ENCODE data around the gene NEBL.

Gene NEBL

DNA sequence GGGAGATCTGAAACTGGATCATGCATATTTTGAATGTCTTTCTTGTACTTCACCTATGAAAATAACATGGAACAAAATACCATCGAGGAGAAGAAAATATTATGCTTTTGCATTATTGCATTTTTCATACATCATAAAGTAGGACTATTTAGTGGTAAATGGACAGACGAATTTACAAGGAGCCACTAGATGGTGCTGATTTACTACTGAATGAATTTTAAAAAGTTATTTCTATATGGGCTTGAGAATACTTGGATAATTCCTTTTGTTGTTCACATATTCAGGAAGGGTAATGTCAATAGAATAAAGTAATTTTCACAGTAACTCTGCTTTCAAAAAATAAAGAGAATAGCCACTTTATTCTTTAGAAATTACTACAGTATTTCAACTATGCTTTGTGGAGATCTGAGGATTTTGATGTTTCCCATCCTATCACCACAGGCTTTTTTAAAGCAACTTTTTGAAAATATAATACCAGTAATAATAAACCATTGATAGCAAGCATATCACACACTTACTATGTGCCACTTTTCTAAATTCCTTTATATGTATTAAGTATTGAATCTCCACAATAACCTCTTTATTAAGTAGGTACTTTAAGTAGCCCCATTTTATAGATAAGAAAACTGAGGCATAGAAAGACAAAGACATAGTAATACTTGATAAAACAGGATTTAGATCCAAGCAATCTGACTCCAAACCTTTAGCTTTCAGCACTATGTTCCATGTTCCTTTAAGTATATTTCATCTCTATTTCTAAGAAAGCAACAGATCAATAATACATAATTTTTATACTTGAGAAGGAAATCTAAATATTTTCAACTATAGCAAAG lies 38.6 kb downstream of the NEBL start:
- DNase-seq, result no peak

DNA sequence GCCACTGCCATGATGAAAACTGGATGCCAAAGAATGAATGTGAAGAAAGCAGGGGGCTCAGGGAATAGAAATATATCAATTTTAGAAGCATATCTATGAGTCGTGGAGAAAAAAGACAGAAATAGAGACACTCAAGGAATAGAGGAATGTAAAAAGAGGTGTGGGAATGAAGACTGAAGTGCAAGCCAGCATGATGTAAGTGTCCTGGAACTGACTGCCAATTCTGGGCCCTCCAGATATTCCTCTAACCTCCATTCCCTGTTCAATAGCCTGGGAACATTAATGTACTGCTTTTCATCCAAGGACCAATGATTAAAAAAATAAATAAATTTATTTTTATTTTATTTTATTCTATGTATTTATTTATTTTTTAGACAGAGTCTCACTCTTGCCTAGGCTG lies 40.6 kb downstream of the NEBL start:
- no peak for DNase-seq

DNA sequence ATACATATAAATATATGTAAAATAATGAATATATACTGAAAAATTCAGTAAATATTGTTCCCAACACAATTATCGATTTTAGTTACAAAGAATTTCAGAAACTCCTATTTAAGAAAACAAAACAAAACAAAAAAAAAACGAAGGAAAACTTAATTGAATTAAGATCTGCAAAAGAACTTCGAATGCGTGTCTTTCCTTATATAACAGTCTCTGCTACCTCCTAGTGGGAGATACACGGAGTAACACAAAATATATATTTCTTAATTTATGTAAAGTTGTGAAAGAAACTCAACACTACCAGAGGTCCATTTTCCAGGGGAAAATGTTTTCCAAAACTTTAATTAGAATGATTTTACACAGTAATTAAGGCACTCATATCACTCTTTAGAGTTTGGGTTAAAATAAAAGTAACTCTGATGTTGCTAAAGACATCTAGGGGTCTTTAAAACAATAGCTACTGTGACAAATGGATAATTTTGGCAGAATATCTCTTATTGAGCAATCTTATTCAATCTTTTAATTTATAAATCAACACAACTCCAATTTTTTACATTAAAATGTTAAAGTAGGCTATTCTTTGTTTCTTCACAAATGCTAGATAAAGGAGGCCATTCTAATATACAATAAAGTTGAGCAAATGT lies 41.6 kb downstream of the NEBL start:
- DNase-seq, result no peak

DNA sequence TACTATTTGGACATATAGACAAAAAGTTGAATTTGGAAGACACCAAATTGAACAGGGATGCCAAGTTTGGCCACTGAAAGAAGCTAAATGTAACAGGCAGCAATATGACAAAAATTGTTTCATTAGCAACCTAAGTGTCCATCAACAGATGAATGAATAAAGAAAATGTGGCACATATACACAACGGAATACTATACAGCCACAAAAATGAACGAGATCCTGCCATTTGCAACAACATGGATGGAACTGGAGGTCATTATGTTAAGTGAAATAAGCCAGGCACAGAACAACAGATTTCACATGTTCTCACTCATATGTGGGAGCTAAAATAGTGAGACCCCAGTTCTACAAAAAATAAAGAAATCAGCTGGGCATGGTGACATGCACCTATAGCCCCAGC lies 43.8 kb downstream of the NEBL start:
- DNase-seq, result no peak

DNA sequence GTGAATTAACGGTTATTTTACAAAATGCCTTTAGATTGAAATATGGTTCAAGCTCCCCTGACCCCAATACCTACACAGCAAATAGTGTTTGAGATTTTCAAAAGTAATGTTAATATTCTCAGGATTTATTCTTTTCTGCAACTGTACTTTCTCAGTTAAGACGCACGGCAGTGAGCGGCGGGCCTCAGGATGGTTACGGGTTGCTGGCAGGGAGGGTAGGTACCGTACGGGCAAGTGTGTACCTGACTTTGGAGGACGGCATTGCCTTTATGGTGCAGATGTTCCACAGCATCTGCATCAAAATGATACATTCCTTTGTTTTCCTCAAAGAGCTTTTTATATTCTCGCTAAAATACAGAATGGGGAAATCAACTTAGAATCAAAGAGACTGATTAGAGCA lies 44.8 kb downstream of the NEBL start:
- no peak for DNase-seq

DNA sequence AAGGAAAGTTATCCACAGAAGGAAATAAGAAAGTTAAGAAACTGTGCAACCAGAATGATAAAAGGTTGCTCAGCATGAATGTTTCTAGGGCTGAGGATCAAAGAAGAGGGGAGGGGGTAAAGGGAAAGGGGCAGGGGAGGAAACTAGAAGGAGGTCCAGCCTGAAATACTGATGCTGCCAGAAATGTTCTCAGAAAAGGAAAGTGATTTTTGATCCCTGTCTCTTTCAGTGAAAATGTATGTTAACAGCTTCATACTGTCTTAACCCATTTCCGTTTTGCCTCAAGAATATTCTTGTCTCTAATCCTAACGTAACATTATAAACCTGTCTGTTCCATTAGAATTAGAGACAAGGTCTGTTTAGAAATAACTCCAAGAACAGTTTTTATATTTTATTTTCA lies 49.6 kb downstream of the NEBL start:
- no peak for DNase-seq

DNA sequence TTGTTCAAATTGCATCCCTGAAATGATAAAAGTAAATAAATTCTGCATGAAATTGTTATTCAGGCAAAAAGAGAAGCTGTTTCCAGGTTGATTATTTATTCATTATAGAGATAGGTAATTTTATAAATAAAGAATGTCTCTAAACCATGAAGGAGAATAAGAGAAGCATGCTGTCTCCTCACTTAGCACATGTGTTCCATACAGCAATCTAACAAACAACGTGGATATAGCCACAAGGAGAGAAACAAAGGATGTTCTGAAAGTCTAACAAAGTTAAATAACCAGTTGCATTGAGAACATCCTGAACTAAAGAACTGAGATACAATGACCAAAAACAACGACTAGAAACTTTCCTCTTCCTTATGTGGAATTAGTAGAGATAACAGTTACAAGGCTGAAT lies 50.8 kb downstream of the NEBL start:
- no peak for DNase-seq

DNA sequence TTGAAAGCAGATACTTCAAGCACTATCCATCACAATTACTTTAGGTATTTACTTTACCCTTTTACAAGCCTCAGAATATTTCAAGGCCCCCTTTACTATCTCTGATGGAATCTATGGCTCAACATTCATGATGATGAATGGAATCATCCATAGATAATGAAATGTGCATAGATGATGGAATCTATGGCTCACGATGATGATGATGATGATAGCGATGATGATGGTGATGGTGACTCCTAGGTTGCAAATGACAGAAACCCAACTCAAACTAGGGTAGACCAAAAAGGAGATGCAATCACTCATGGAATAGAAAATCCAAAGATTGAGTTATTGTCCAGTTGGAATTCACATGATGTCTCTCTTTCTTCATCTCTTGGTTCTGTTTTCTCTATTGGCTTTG lies 55.7 kb downstream of the NEBL start:
- DNase-seq, result no peak

DNA sequence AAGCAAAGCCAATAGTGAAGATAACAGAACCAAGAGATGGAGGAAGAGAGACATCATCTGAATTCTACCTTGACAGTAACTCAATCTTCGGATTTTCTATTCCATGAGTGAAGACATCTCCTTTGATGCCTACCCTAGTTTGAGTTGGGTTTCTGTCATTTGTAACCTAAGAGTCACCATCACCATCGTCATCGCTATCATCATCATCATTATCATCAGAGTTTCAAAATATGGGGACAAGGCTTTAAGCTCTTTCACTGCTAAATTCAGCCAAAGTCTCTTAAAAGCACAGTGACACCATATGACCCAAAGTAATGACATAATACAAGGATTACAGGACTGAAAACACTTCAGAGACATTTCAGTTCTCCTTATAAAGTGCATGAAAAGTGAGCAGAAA lies 57.2 kb downstream of the NEBL start:
- no peak for DNase-seq

DNA sequence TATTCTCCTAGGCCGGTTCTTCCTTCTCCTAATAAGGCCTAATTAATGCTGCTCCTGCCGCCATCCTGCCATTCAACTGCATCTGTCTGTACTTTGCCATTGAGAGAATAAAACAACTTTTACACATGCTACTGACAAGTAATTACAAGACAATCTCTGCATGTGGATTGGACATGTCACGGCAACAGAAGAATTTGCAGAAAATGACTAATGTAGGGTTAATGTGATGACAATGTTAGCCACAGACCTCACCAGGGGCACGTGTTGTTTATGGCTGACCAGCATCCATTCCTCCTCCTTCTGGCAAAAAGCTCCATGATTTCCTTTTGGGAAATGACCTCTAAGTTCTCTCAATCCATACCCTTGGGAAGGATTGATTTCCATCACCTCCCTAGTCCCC lies 58.0 kb downstream of the NEBL start:
- DNase-seq, result no peak

DNA sequence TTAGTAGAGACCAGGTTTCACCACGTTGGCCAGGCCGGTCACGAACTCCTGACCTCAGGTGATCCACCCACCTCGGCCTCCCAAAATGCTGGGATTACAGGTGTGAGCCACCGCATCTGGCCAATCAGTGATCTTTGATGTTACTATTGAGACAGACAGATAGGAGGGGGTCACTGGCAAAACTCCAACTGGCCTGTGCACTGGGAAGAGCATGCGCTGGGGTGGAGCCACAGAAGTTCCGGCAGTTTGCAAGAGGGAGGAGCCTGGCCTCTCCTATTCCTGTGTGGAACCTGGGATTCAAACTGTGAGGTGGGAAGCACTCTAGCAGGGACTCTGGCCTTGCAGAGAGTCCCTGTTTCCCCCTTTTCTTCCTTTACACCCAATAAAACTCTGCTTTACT lies 60.7 kb downstream of the NEBL start:
- DNase-seq, result no peak

DNA sequence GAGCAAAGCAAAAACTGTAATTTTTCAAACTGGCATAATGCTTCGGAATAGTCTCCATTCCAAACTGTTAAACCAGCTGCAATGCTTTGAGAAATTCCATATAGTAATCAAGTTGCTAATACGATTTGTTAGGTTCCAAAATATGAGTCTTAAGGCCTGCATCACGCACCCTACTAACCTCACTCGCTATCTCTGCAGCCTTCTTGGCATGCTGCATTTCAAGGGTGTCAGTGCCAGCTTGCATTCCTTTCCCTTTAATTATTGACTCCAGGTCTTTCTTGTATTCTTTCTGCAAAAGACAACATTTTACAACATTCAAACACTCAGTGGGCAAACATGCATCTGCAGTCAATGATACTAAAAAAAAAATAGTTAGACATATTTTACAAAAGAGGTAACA lies 61.8 kb downstream of the NEBL start:
- DNase-seq, result no peak

DNA sequence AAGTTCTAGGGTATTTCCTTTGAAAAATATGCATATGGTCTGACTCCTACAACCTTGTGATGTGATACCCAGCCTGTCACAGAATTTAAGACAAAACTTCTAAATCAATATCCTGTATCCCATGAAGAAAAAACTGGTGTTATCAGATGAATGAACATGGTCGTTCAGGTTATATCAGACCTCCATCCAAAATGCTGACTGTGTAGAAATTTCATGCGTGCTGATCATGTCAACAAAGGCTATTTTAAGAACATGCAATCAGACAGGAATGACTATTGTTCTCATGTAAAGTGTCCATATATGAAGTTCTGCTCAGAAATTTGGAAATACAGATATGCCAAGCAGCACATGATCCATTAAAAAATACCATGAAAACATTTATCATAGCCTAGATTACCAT lies 62.3 kb downstream of the NEBL start:
- no peak for DNase-seq

DNA sequence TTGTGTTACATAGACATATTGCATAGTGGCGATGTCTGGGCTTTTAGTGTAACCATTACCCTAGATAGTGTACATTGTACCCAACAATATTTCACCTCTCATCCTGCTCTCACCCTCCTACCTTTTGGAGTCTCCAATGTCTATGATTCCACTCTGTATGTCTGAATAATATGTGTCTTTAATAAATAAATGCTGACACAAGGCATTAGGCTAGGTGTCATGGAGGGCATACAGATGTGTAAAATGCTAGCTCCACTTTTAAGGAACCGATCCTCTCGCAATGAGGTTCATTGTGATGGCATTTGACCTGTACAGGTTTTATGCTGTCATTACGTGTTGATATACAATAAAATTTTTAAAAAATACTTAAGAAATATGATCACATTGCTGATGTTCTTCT lies 74.3 kb downstream of the NEBL start:
- no peak for DNase-seq

DNA sequence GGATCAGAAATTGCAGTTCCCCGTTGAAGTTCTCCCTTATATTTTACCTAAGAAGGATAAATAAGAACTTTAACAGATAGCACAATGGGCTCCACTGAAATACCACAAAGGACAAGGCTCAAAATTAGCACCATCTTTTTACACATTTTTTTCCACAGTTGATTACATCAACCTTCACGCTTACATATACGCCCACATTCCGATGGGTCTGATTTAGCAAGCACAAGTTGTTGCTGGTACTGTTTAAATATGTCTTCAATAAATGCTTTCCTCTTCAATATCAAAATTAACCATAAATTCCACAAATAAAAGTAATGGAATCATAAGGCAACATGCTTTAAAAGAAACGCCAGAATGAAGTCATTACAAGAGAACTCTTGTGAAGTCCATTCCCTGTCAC lies 79.5 kb downstream of the NEBL start:
- DNase-seq, result no peak

DNA sequence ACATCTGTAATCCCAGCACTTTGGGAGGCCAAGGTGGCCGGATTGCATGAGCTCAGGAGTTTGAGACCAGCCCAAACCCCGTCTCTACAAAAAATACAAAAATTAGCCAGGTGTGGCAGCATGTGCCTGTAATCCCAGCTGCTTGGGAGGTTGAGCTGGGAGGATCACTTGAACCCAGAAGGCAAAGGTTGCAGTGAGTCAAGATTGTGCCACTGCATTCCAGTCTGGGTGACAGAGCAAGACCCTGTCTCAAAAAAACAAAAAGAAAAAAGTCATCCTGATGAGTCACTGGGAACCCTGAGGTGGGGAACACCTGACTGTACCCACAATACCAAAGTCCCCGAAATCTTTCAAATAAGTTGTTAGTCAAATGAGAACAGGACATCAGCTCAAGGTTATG lies 80.0 kb downstream of the NEBL start:
- DNase-seq, result no peak

DNA sequence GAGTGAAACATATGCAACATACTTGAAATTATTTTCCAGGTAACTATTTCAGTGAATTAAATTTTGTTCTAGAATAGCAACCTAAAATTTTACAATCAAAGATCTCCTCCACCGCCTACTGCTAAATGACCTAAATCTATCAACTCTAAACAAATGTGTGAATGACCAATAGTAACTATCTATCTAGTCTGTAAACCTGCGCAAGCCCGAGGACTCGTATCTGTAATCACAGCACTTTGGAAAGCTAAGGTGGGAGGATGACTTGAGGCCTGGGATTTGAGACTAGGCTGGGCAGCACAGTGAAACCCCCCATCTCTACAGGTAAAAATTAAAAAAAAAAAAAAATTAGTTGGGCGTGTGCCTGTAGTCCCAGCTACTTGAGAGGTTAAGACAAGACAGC lies 83.0 kb downstream of the NEBL start:
- DNase-seq, result no peak

DNA sequence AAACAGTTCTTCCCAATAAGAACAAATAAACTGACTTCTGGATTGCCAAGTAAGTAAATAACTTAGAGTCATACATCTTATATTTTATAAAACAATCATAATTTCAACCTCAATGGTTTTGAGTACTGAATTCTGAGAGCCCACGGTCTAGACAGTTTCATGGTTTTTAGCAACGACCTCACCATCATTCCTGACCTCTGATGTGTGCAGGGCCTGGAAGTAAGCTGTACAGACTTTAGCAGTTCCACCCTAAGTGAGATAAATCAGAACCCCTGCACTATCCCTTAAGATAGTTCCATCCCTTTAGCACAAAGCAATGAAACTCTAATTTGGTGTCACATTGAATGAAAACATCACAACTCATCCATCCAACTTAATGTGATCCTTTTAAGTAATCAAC lies 86.0 kb downstream of the NEBL start:
- DNase-seq, result no peak

DNA sequence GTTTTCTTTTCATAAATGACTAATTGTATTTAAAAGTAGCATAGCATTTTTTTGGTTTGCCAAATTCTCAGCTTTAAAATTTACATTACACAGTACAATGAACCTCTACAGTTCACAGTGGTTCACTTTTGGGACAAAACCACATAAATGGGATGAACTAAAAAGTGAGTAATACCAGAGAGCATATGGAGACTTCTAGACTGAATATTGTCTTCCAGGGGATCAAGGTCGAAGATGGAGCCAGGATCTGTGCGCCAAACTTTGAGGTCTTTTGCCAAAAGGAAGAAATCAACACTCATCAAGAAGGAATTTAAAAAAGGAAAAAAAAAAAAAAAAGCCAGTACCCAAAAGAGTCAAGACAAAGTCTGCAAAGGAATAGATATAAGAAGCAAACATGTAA lies 87.5 kb downstream of the NEBL start:
- DNase-seq, result no peak

DNA sequence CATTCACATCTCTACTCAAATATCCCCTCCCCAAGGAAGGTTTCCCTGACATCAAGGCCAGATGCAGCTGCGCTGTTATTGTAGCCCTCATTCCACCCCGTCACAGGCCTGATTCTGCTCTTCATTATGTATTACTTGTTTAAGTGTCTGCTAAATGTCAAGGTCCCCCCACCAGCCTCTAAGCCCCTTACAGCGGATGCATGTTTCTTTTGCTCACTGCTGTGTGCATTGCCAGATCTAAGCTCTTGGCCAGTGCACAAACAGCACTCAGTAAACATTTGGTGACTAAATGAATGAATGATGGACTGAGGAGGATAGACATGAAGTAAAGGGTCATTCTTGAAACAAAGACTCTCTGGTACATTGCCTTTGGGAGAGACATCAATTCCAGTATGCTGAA lies 90.6 kb downstream of the NEBL start:
- DNase-seq, result no peak

DNA sequence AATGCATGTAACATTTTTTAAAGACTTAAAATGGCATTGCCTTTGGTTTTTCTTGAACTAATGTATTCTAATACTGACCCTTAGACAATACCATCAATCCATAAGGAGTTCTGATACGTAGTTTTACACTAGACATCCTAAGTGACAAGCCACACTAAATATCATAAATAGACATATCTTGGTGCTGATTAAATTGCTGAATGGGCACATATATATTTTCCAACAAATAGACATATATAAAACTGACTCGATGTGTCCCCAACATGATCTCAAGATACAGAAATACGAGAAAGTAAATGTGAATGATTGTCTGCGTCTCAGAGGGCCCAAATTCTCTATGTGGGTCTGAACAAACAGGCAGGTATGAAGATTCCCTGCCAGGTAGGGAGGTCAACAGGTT lies 99.8 kb downstream of the NEBL start:
- DNase-seq, result no peak

DNA sequence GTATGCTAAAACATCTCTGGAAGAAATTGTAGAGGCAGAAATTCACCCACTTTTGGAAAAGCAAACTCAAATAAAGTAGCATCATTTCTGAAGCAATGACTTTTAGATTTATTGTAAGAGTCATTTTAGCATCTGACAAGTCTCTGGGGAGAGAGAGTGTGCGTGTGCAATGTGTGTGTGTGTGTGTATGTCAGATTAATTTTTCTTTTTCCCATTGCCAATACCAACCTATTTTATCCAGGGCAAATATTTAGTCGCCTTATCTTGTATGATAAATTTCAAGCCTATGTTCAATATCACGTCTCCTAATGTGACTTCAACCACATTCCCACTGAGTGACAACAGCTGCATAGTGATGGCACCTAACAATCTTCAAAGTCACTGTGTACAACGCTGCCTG lies 101.7 kb downstream of the NEBL start:
- no peak for DNase-seq

DNA sequence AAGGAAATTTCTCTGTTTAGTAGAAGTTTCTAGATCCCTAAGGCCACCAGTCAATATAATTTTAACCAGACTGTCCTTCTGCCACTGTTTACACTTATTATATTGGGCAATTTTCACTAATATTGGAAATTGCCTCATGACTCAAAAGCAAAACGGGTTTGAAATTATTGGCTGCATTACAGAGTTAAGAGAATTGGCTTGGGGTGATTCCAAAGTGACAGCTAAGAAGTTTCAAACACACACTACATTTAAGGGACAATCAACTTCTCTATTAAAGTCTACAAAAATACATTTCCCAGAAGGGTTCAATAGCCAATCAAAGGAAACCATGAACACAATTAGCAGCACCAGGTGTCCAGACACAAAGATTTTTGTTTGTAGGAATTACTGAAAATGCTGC lies 111.9 kb downstream of the NEBL start:
- DNase-seq, result no peak

DNA sequence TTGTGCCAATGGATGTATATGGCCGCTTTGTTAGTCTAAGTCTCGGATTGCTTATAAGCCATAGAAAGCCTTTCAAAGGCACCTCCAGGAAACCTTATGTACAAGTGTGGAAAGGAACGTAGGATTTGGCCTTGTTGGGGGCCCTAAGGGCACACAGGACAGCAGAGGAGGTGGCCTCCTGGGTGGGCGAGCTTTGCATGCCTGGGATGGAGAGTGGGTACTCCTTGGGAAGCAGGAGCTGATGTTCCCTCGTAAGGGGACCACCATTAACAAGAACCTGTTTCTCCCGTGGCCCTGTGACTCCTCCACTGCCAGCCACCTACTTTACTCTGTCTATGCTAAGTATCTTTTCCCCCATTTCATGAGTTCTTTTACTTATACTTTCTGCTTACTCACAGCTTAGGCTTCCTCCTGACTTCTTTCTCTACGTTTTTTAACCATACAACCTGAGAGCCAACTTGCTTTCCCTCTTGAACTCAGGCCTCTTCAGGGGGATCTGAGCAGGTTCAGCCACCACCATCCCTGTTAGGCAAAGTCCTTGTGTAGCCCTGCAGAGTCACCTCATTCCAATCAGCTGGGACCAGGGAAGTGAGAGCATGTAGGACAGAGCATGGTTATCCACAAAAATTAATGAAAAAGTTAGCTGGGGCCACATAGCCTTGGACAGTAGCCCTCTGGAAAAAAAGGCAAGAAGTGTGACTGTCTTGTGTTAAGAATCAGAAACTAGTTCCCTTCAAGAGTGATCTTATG lies 118.9 kb downstream of the NEBL start:
- no peak for DNase-seq
